ENCODE measurements around the gene RSPH9.

Gene RSPH9

GRCh38 chr6:43676962-43677606 is 32.2 kb downstream of the RSPH9 start:
- TF ChIP-seq SUZ12 (IDR thresholded peaks at IDR 0.05; ENCODE audit: extremely low read depth, insufficient read depth, insufficient read length) (no peak), YY1 (IDR thresholded peaks at IDR 0.05; ENCODE audit: insufficient read depth, insufficient read length) (no peak), ZNF274 (IDR thresholded peaks at IDR 0.05; ENCODE audit: low read depth, low read length) (no peak)
- H3K9ac ChIP-seq (ENCODE audit: insufficient read length, low read depth) = no peak overlapping the region
- H3K27me3 ChIP-seq (ENCODE audit: insufficient read depth, insufficient read length) = no peaks in the 10 kb centered on the region
- H3K36me3 ChIP-seq (ENCODE audit: insufficient read depth, insufficient read length, low read length) = peaks cover 90% of the 10 kb centered on the region
- no peaks in the 10 kb centered on the region for H3K4me1 ChIP-seq (ENCODE audit: insufficient read depth, insufficient read length)
- no peak for DNase-seq (ENCODE audit: low read depth, low spot score)
- no peak overlapping the region for H3K4me3 ChIP-seq (ENCODE audit: insufficient read length, low read depth)
- H3K9me3 ChIP-seq (ENCODE audit: insufficient read depth, low read length) = no peaks in the 10 kb centered on the region

- no peaks in the 10 kb centered on the region for H3K9me3 ChIP-seq (ENCODE audit: insufficient read depth, low read length)
- no peak for TF ChIP-seq SUZ12 (IDR thresholded peaks at IDR 0.05; ENCODE audit: extremely low read depth, insufficient read depth, insufficient read length)
- no peak for TF ChIP-seq YY1 (IDR thresholded peaks at IDR 0.05; ENCODE audit: insufficient read depth, insufficient read length)
- TF ChIP-seq ZNF274 (IDR thresholded peaks at IDR 0.05; ENCODE audit: low read depth, low read length) = no peak
- DNase-seq (ENCODE audit: low read depth, low spot score) = no peak
- H3K4me3 ChIP-seq (ENCODE audit: insufficient read length, low read depth) = no peak overlapping the region
- H3K4me1 ChIP-seq (ENCODE audit: insufficient read depth, insufficient read length) = no peaks in the 10 kb centered on the region
- peaks cover 90% of the 10 kb centered on the region for H3K36me3 ChIP-seq (ENCODE audit: insufficient read depth, insufficient read length, low read length)
- no peaks in the 10 kb centered on the region for H3K27me3 ChIP-seq (ENCODE audit: insufficient read depth, insufficient read length)
- H3K9ac ChIP-seq (ENCODE audit: insufficient read length, low read depth) = no peak overlapping the region
Observed at GRCh38 chr6:43677759-43678158, 32.9 kb downstream of the RSPH9 start.

- Histone ChIP-seq H3K36me3 (ENCODE audit: insufficient read depth, insufficient read length, low read length) (peaks cover 89% of the 10 kb centered on the region), H3K9me3 (ENCODE audit: insufficient read depth, low read length) (no peaks in the 10 kb centered on the region), H3K4me1 (ENCODE audit: insufficient read depth, insufficient read length) (no peaks in the 10 kb centered on the region), H3K9ac (ENCODE audit: insufficient read length, low read depth) (no peak overlapping the region), H3K4me3 (ENCODE audit: insufficient read length, low read depth) (no peak overlapping the region), H3K27me3 (ENCODE audit: insufficient read depth, insufficient read length) (no peaks in the 10 kb centered on the region)
- TF ChIP-seq SUZ12 (IDR thresholded peaks at IDR 0.05; ENCODE audit: extremely low read depth, insufficient read depth, insufficient read length) = no peak
- TF ChIP-seq YY1 (IDR thresholded peaks at IDR 0.05; ENCODE audit: insufficient read depth, insufficient read length) = no peak
- TF ChIP-seq ZNF274 (IDR thresholded peaks at IDR 0.05; ENCODE audit: low read depth, low read length) = no peak
- no peak for DNase-seq (ENCODE audit: low read depth, low spot score)
Observed at GRCh38 chr6:43678341-43678740, 33.5 kb downstream of the RSPH9 start.

DNA sequence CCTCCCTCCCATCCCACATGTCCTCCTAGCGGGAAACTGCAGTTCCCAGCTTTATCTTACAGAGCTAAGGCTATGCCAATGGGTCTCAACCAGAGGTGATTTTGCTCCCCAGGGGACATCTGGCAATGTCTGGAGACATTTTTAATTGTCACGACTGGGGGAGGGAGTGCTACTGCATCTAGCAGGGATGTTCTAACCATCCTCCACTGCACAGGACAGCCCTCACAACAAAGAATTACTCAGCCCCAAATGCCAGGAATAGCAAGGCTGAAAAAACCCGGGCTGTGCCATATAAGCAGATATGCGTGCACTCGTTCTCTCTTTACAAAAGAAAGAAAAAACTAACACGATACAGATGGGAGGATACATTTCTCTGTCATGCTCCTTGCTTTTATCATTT is 34.2 kb downstream of the RSPH9 start:
- Histone ChIP-seq H3K36me3 (ENCODE audit: insufficient read depth, insufficient read length, low read length) (peaks cover 88% of the 10 kb centered on the region), H3K9me3 (ENCODE audit: insufficient read depth, low read length) (no peaks in the 10 kb centered on the region), H3K4me1 (ENCODE audit: insufficient read depth, insufficient read length) (no peaks in the 10 kb centered on the region), H3K9ac (ENCODE audit: insufficient read length, low read depth) (no peak overlapping the region), H3K4me3 (ENCODE audit: insufficient read length, low read depth) (no peak overlapping the region), H3K27me3 (ENCODE audit: insufficient read depth, insufficient read length) (no peaks in the 10 kb centered on the region)
- TF ChIP-seq ZNF274 (IDR thresholded peaks at IDR 0.05; ENCODE audit: low read depth, low read length) = no peak
- no peak for TF ChIP-seq SUZ12 (IDR thresholded peaks at IDR 0.05; ENCODE audit: extremely low read depth, insufficient read depth, insufficient read length)
- TF ChIP-seq YY1 (IDR thresholded peaks at IDR 0.05; ENCODE audit: insufficient read depth, insufficient read length) = no peak
- no peak for DNase-seq (ENCODE audit: low read depth, low spot score)

DNA sequence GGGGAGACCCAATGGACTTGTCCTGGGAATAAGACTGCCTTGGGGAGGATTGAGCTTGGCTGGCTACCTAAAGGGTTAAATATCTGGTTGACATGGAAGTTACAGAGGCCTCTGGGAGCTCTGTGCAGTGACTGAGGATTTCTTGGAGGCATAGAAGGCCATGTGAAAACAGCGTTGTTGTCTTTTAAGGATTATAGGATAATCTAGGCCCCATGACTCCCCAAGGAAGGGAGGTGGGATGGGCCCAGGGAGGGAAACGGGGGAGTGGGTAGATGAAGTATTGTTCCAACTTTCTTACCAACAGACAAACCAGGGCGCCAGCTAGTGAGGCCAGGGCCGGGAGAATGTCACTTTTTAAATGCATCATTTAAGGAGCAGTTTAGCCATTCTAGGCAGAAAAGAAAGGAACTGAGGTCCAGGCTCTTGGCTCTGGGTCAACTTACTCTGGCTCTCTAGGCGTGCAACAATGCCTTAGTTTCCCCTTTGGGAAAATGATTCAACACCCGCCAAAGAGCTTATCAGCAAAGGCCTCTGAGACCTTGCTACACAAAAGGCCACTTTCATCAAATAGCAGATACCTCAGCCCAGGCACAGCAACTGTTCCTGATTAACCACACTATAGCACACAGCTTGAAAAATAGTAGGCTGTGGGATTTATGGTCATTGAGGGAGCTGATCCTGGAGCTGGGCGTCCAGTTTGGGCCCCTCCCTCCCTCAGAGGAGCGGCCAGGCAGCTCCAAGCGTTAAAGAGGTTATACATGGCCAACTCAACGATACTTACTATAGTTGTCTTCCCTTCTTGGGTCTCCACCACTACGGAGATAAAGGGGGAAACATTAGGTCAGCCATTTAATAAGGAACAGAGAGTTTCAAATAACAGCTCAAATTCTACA is 35.7 kb downstream of the RSPH9 start:
- H3K36me3 ChIP-seq (ENCODE audit: insufficient read depth, insufficient read length, low read length) = peaks cover 81% of the 10 kb centered on the region
- DNase-seq (ENCODE audit: low read depth, low spot score) = no peak
- TF ChIP-seq YY1 (IDR thresholded peaks at IDR 0.05; ENCODE audit: insufficient read depth, insufficient read length) (no peak), ZNF274 (IDR thresholded peaks at IDR 0.05; ENCODE audit: low read depth, low read length) (no peak), SUZ12 (IDR thresholded peaks at IDR 0.05; ENCODE audit: extremely low read depth, insufficient read depth, insufficient read length) (no peak)

GRCh38 chr6:43681303-43681702 is 36.5 kb downstream of the RSPH9 start:
- TF ChIP-seq YY1 (IDR thresholded peaks at IDR 0.05; ENCODE audit: insufficient read depth, insufficient read length) (no peak), ZNF274 (IDR thresholded peaks at IDR 0.05; ENCODE audit: low read depth, low read length) (no peak), SUZ12 (IDR thresholded peaks at IDR 0.05; ENCODE audit: extremely low read depth, insufficient read depth, insufficient read length) (no peak)
- H3K4me3 ChIP-seq (ENCODE audit: insufficient read length, low read depth) = no peak overlapping the region
- H3K4me1 ChIP-seq (ENCODE audit: insufficient read depth, insufficient read length) = no peaks in the 10 kb centered on the region
- peaks cover 80% of the 10 kb centered on the region for H3K36me3 ChIP-seq (ENCODE audit: insufficient read depth, insufficient read length, low read length)
- H3K27me3 ChIP-seq (ENCODE audit: insufficient read depth, insufficient read length) = no peaks in the 10 kb centered on the region
- H3K9ac ChIP-seq (ENCODE audit: insufficient read length, low read depth) = no peak overlapping the region
- H3K9me3 ChIP-seq (ENCODE audit: insufficient read depth, low read length) = no peaks in the 10 kb centered on the region
- DNase-seq (ENCODE audit: low read depth, low spot score) = no peak

More for the DNA sequence above, 35.7 kb downstream of the RSPH9 start:
- no peak overlapping the region for H3K9ac ChIP-seq (ENCODE audit: insufficient read length, low read depth)
- no peaks in the 10 kb centered on the region for H3K27me3 ChIP-seq (ENCODE audit: insufficient read depth, insufficient read length)
- no peaks in the 10 kb centered on the region for H3K9me3 ChIP-seq (ENCODE audit: insufficient read depth, low read length)
- H3K4me3 ChIP-seq (ENCODE audit: insufficient read length, low read depth) = no peak overlapping the region
- no peaks in the 10 kb centered on the region for H3K4me1 ChIP-seq (ENCODE audit: insufficient read depth, insufficient read length)
